RWPE2 (cell line): ENCODE measurements around the gene MAPK9.

ENCODE experiments used
- ATAC-seq: fragments of 200-7000 bp; cut with Tn5 transposase; 3 replicates; pipeline ENCODE4 v1.9.1; 2021; ENCODE audit warnings: low read depth
- DNase-seq: peaks from one replicate; pipeline ENCODE4 v3.0.0-alpha.2; 2020; ENCODE audit warnings: low spot score
- H3K27ac ChIP-seq: fragments of 450-650 bp; 2 replicates; pipeline ENCODE4 v1.5.1; 2017; ENCODE audit warnings: mild to moderate bottlenecking; ENCODE audit not compliant: poor library complexity, severe bottlenecking
- H3K27me3 ChIP-seq: fragments of 250-450 bp; sonication (Bioruptor Pico); 2 replicates; pipeline ENCODE4 v1.5.1; 2021; ENCODE audit warnings: mild to moderate bottlenecking, moderate library complexity; ENCODE audit not compliant: insufficient read depth, poor library complexity, severe bottlenecking
- H3K36me3 ChIP-seq: fragments of 250-450 bp; sonication (Bioruptor Pico); 2 replicates; pipeline ENCODE4 v1.5.1; 2020; ENCODE audit warnings: low read depth, mild to moderate bottlenecking, moderate library complexity
- H3K4me1 ChIP-seq: fragments of 250-450 bp; sonication (Bioruptor Pico); 2 replicates; pipeline ENCODE4 v1.5.1; 2021; ENCODE audit warnings: mild to moderate bottlenecking, moderate library complexity; ENCODE audit not compliant: insufficient read depth, poor library complexity, severe bottlenecking
- H3K4me3 ChIP-seq: fragments of 250-450 bp; sonication (Bioruptor Pico); 2 replicates; pipeline ENCODE4 v1.5.1; 2021; ENCODE audit warnings: mild to moderate bottlenecking, moderate library complexity; ENCODE audit not compliant: severe bottlenecking
- H3K9me3 ChIP-seq: fragments of 250-450 bp; sonication (Bioruptor Pico); 2 replicates; pipeline ENCODE4 v1.5.1; 2021; ENCODE audit warnings: mild to moderate bottlenecking, moderate library complexity; ENCODE audit not compliant: severe bottlenecking
- CTCF ChIP-seq: fragments of 450-650 bp; IDR thresholded peaks from one replicate; pipeline ENCODE4 v1.5.1; 2017; ENCODE audit warnings: mild to moderate bottlenecking, moderate library complexity; ENCODE audit not compliant: poor library complexity, severe bottlenecking

Gene MAPK9

GRCh38 chr5:180213657-180214207, 78.2 kb downstream of the MAPK9 start:
- Histone ChIP-seq H3K9me3 (peaks cover 4% of the 10 kb centered on the region), H3K27ac (no peak overlapping the region), H3K4me1 (no peaks in the 10 kb centered on the region), H3K27me3 (peaks cover 5% of the 10 kb centered on the region), H3K4me3 (no peak overlapping the region), H3K36me3 (no peaks in the 10 kb centered on the region)
- TF ChIP-seq CTCF = no peak
- ATAC-seq (no peak), DNase-seq (no peak)

- ATAC-seq (no peak), DNase-seq (no peak)
- Histone ChIP-seq H3K36me3 (no peaks in the 10 kb centered on the region), H3K4me3 (no peak overlapping the region), H3K27me3 (peaks cover 8% of the 10 kb centered on the region), H3K9me3 (peaks cover 4% of the 10 kb centered on the region), H3K4me1 (no peaks in the 10 kb centered on the region), H3K27ac (no peak overlapping the region)
- no peak for TF ChIP-seq CTCF
These were observed 78.7 kb downstream of the MAPK9 start for GRCh38 chr5:180213256-180213600.

- Histone ChIP-seq H3K27ac (no peak overlapping the region), H3K4me3 (no peak overlapping the region), H3K27me3 (peaks cover 15% of the 10 kb centered on the region), H3K4me1 (no peaks in the 10 kb centered on the region), H3K36me3 (no peaks in the 10 kb centered on the region), H3K9me3 (peaks cover under 1% of the 10 kb centered on the region)
- no peak for DNase-seq
- peak; percentile 25; the same call in 1 of the 3 replicates for ATAC-seq
- TF ChIP-seq CTCF = no peak
These were observed 79.3 kb downstream of the MAPK9 start for GRCh38 chr5:180212363-180213255.

- H3K27ac ChIP-seq = no peak overlapping the region
- H3K27me3 ChIP-seq = peaks cover 22% of the 10 kb centered on the region
These were observed 80.2 kb downstream of the MAPK9 start for GRCh38 chr5:180211761-180212035.

More at GRCh38 chr5:180211761-180212035, 80.2 kb downstream of the MAPK9 start:
- no peak overlapping the region for H3K4me3 ChIP-seq
- no peak for ATAC-seq
- H3K4me1 ChIP-seq = no peaks in the 10 kb centered on the region
- no peak for TF ChIP-seq CTCF
- no peaks in the 10 kb centered on the region for H3K36me3 ChIP-seq
- H3K9me3 ChIP-seq = no peaks in the 10 kb centered on the region
- no peak for DNase-seq
